HG02763 (cell line): Measurements from ENCODE around the gene ZAR1L.
A peak's percentile ranks its signal among the peaks of the same experiment; 100 is the strongest.

Source experiments
- ATAC-seq: cut with Tn5 transposase; IDR thresholded peaks from one replicate; pipeline ENCODE4 v1.9.1; 2021; ENCODE audit warnings: mild to moderate bottlenecking, moderate library complexity; ENCODE audit not compliant: unreplicated experiment

Gene ZAR1L

GRCh38 chr13:32302461-32302860 lies 12.7 kb downstream of the ZAR1L start:
- no peak for ATAC-seq

GRCh38 chr13:32300920-32301319 lies 14.2 kb downstream of the ZAR1L start:
- no peak for ATAC-seq

- no peak for ATAC-seq
These were observed 14.8 kb downstream of the ZAR1L start for GRCh38 chr13:32300406-32300805.

GRCh38 chr13:32299893-32300292 lies 15.3 kb downstream of the ZAR1L start:
- ATAC-seq, result no peak

GRCh38 chr13:32298695-32299094 lies 16.5 kb downstream of the ZAR1L start:
- ATAC-seq, result no peak

GRCh38 chr13:32297206-32297605 lies 18.0 kb downstream of the ZAR1L start:
- ATAC-seq, result no peak

- no peak for ATAC-seq
These were observed 29.6 kb downstream of the ZAR1L start for GRCh38 chr13:32285633-32285965.

GRCh38 chr13:32284927-32285632 lies 30.1 kb downstream of the ZAR1L start:
- no peak for ATAC-seq

- ATAC-seq, result no peak
These were observed 33.0 kb downstream of the ZAR1L start for GRCh38 chr13:32282096-32282711.

- no peak for ATAC-seq
These were observed 34.1 kb downstream of the ZAR1L start for GRCh38 chr13:32281096-32281495.

- peak; percentile 50 for ATAC-seq
These were observed 36.7 kb downstream of the ZAR1L start for GRCh38 chr13:32278426-32278825.

GRCh38 chr13:32277839-32278238 lies 37.3 kb downstream of the ZAR1L start:
- ATAC-seq, result no peak

GRCh38 chr13:32272021-32272683 lies 43.0 kb downstream of the ZAR1L start:
- no peak for ATAC-seq

GRCh38 chr13:32267836-32268439 lies 47.2 kb downstream of the ZAR1L start:
- peak; percentile 94 for ATAC-seq

- no peak for ATAC-seq
These were observed 49.0 kb downstream of the ZAR1L start for GRCh38 chr13:32266130-32266529.

GRCh38 chr13:32265726-32266125 lies 49.4 kb downstream of the ZAR1L start:
- no peak for ATAC-seq

- ATAC-seq, result no peak
These were observed 50.8 kb downstream of the ZAR1L start for GRCh38 chr13:32264407-32264806.

GRCh38 chr13:32262619-32263018 lies 52.5 kb downstream of the ZAR1L start:
- ATAC-seq, result no peak

- no peak for ATAC-seq
These were observed 53.0 kb downstream of the ZAR1L start for GRCh38 chr13:32262165-32262564.

- no peak for ATAC-seq
These were observed 53.6 kb downstream of the ZAR1L start for GRCh38 chr13:32261567-32261966.

GRCh38 chr13:32259116-32259515 lies 56.0 kb downstream of the ZAR1L start:
- no peak for ATAC-seq

- ATAC-seq, result no peak
These were observed 57.5 kb downstream of the ZAR1L start for GRCh38 chr13:32257649-32258048.
